GM19099 (cell line): ENCODE results near the gene ADD2.

Experiments
- POLR2A ChIP-seq: IDR thresholded peaks from 3 replicates; pipeline ENCODE4 v1.6.1; 2011; ENCODE audit warnings: low read depth; ENCODE audit not compliant: insufficient read length; ENCODE audit errors: extremely low read depth

ADD2 gene

DNA sequence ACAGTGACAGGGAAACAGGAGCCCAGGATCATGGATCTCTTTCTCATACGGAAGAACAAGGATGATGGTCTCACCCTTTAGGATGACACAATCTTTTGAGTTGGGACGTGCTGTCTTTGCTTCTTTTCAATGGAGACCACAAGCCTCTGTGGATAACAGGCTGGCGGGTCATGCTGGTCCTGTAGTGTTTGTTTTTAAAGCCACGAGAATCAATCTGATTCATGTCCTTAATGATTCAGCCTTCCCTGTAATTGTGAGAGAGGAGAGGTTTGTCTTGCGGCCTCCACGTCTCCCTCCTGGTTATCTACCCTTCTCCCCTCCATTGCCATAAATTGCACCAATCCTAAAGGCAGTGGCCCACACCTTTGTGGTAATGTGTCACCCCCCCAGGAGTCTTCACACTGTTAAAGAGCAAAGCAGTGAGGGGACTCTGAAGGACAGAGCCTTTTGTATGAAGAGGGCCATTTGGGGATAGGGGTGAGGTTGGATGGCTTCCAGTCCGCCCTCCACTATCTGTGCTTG, 126.7 kb downstream of the ADD2 start:
- TF ChIP-seq POLR2A = no peak

DNA sequence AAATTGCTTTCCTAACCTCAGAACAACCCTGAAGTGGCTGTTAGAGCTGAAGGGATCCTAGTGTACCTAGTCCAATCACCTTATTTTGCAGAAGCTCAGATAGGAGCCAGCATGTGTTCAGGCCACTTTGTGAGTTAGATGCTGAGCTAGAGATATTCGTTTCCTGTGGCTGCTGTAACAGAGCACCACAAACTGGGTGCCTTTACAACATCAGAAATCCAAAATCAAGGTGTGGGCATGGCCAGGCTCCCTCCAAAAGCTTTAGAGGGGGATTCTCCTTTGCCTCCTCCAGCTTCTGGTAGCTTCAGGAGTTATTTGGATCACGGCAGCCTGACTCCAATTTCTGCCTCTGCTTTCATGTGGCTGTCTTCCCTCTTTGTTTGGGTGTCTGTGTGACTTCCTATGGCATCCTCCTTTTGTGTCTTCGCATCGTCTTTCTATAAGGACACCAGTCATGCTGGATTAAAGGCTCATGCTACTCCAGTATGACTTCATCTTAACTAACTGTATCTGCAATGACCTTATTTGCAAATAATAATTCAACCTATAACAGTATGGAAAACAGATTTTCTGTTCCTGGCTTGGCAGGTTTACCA, 128.1 kb downstream of the ADD2 start:
- no peak for TF ChIP-seq POLR2A

DNA sequence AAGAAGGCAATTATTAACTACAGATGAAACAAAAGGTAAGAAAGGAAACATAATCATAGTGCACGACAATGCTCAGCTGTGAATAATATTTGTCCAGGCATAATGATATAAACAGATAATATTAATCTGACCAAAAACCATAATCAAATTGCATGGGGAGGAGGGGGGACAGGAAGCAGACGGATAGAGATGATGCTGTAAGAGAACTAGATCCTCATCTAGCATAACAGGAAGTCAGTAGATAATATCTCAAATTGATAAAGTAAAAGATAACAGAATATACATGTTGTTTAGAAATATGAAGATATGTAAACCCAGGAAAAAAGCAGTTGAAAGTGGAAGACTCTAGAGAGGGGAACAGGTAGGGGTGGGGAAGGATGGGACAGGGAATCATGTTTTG, 129.4 kb downstream of the ADD2 start:
- TF ChIP-seq POLR2A = no peak

DNA sequence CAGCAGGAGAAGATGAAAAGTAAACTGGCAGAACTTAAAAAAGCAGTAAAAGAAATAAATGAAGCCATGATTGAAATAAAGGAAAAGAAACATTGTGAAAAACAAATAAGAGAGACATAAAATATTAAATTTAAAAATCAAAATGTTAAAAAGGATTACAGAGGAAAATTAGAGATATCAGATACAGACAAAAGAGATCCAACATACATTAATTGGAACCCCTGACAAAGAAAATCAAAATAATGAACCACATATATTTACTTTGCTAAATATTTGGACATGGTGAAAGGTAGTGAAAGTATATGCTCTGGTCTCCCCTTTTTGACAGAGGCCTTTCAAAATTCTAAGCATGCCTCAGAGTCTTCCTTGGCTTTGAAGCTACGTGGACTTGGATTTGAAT, 134.5 kb downstream of the ADD2 start:
- no peak for TF ChIP-seq POLR2A

DNA sequence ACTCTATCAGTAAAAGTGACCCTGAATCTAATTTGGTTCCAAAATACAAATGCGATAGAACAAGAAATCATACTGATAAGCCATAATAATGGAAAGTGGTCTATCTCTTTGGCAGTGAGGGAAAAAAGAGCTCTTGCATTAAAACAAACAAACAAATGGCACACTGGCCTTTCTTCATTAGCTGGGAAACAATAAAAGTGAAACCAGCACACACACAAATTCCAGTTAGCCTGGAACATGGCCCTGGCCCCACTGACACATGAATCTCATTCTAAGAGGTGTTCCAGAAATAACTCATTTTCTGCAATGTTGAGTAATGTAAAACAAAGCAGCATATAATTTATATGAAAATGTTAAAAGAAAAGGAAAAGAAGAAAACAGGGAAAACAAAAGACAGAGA, 135.0 kb downstream of the ADD2 start:
- no peak for TF ChIP-seq POLR2A

DNA sequence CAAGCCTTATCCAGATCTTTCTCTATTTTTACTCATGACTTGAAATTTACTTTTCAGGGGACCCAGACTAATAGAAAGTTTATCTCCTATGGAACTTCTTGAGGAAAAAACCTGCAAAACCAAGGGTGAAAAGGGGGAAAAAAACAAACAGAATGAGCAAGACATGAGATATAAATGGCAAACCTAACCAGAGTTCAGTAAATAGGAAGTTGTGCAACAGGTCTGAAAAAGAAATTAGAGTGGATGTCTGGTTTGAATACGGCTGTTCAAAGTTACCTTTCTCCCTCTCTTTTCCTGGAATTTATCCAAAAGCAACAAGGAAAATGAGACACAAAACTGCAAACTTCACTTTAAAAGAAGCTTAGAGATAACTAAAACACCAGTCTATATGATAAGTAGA, 135.6 kb downstream of the ADD2 start:
- no peak for TF ChIP-seq POLR2A

DNA sequence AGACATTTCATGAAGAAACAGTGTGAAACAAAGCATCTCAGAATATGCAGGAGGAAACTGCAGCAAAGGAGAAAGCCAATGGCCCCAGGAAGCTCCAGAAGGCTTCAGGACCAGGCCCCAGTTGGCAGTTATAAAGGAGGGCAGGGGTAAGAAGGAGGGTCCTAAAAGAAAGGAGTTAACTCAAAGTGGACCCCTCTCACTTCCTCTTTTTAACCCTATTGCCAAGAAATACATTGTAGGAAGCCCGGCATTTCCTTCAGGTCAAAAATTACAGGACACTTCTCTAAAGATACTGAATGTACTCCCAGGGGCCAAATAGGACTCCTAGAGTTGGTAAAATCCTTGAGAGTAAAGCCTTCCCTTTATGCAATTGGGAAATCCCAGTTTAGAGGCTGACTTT, 137.2 kb downstream of the ADD2 start:
- no peak for TF ChIP-seq POLR2A

DNA sequence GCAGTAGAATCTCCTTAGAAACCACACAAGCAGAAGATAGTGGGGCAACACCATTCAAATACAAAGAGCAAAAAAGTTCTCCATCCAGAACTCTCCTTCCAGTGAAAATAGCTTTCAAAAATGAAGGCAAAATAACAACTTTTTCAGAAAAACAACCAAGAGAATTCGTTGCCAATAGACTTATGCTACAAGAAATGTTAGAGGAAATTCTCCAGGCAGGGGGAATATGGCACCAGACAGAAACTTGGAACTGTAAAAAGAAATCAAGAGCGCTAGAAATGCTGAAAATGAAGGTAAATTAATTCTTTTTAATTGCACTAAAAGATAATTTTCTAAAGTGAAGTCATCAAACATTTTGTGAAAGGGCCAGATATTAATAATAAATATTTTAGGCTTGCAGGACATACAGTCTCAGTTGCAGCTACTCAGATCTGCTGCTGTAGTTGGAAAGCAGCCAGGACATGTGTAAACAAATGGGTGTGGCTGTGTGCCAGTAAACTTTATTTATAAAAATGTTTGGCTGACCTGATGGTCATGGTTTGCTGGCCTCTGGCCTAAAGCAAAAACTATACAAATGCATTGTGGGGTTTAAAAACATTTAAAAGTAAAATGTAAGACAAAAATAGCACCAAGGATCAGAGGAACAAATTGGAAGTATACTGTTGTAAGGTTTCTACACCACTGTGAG, 140.6 kb downstream of the ADD2 start:
- TF ChIP-seq POLR2A = no peak

DNA sequence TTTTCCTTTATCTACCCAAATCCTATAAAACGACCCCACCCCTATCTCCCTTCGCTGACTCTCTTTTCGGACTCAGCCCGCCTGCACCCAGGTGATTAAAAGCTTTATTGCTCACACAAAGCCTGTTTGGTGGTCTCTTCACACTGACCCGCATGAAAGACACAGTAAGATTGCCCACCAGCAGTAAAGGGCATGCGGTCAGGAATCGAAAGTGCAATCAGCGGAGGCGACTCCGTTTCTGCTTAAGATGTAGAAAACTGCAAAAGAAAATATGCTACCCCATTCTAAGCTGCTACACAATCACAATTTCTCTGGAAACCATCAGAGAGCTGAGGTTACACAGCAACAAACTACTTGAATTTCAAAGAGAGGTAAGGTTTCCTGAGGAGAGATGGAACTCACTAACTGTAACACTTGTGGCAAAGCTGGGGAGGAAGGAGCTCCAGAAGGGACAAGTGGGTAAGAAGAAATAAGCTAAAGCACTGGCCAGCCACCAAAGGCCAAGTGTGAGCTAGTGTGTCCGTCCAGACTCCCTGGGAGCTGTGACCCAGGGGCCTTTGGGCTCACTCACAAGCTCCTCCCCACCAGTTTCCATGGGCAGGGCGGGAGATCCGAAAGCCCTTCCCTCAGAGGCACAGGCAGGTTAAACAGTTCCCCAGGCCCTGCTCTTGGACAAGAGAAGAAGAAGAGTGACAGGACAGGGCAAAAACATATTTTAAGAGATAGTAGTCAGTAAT, 141.6 kb downstream of the ADD2 start:
- no peak for TF ChIP-seq POLR2A

DNA sequence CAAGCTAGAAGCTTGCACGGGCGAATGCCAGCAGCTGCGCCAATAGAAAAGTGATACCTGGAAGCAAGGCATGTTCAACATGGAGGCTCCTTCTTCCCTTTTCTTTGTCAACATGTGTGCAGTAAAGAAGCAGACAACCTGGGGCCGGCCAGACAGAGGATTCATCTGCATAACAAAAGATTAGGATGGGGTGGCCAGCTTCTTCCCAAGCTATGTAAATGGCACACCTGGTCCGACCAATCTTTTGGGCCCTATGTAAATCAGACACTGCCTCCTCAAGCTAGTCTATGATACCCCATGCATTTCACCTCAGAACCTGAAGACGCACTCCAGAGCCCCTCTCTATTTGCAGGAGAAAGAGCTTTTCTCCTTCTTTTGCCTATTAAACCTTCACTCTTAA, 148.0 kb downstream of the ADD2 start:
- TF ChIP-seq POLR2A = no peak

DNA sequence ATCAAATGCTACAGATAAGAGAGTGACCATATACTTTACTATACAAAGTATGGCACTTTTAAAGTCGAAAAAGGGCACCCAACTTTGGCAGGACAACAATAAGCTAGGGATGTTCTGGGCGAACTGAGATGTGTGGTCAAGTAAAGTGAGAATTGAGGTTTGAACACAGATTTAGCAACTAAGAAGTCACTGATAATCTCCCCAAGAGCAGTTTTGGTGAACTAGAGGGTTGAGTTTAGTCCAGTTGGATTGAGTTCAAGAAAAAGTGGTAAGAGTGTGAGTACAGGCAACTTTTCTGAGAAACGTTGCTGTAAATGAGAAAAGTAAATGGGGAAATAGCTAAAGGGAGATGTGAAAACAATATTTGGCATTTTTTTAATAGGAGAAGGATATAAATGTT, 148.8 kb downstream of the ADD2 start:
- TF ChIP-seq POLR2A = no peak

DNA sequence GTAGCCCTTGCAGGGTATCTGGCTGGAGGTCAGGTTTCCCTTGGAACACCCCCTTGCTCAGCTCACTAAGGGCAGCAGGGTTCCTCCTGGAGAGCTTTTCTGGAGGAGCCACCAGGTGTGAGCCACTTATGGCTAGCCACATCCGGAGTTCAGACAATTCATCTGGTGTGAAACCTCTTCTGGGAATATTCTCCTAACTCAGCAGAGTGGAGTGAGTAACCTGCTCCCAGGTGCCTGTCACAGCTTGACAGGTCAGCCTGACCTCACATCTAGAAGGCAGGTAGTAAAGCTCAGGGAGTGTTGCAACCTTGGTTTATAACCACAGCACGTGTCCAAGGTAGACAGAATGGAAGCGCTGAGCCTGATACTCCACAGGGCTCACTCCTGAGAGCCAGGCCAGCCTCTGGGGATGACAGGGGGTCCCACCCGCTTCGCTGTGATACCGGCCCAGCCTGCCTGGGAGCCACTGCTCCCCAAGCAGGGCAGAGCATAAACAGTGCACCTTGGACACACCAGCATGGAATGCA, 151.8 kb downstream of the ADD2 start:
- TF ChIP-seq POLR2A = no peak

DNA sequence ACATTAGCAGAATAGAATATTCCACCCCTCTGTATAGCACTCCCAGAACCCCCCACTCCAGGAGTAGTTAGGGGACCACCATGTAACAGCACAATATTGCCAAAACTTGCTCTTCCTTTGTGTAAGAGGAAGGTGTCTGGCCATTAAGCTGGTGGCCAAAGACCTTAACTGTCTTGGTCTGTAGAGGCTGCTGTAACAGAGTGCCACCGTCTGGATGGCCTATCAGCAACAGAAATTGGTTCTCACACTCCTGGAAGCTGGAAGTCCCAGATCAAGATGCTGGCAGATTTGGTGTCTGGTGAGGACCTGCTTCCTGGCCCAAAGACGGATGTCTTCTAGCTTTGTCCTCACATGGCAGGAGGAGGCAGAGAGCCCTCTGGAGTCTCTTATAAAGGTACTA, 152.8 kb downstream of the ADD2 start:
- TF ChIP-seq POLR2A = no peak

DNA sequence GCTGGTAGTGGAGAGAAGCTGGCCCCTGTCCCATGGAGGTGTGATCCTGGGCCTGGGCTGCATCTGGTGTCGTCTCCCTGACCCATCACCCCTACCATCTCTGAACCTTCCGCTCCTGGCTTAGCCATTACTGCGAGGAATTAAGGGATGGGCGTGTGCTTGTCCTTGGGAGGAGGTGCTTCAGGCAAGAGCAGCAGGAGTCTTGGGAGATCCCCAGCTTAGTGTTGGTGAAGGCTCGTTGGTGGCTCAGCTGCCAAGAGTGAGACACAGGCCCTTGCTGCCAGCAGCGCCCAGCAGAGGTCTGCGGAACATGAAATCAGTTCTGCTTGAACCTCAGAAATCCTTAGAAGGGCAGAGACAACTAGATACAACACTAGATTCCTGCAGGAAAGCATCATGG, 154.5 kb downstream of the ADD2 start:
- TF ChIP-seq POLR2A = no peak

DNA sequence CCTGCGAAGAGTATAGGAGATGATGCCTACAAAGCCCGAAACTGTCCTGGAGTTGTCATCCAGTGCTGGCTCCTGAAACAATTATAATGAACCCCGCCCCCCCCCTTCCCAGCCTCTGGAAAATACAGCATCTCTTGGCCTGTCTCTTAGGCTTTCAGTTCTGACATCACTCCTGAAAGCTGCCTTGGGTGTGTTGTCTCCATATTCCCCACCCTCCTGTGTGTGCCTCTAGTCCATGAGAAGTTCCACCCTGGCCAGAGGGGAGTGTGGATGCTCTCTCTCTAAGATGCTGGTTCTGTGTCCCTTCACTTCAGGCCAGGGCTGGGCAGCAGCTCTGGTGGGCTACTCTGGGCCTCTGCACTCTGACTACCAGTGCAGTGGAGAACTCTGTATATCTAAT, 155.4 kb downstream of the ADD2 start:
- TF ChIP-seq POLR2A = no peak

DNA sequence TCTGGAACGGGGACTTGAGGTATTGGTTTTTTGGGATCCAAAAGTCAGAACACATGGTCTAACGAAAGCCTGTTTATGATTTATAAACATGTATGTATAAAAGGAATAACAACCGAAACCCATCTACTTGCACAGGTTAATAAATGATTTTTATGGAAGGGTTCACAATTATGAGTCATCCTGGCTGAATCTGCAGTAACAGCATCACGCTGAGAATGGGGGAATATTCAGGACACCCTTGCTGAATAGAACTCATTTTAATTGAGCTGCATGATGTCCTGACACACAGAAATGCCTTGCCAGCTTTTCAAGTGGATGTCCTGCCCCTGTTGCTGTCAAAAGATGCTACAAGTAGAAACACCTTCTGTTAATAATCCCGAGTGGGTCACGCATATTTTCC, 159.6 kb downstream of the ADD2 start:
- TF ChIP-seq POLR2A = no peak
